Peyer's patch (tissue), 4 donors: Measurements from ENCODE around the gene GADD45GIP1.

Source experiments
- POLR2A ChIP-seq, 2 donors: fragments of 450-650 bp; IDR thresholded peaks; one replicate each; pipeline ENCODE4 v1.5.1; 2017; ENCODE audit warnings: antibody characterized with exemption in 2 of 2, mild to moderate bottlenecking in 2 of 2, moderate library complexity in 2 of 2
- TF ChIP-seq, protein P1 (sequence below), 6 experiments: fragments of 450-650 bp in 4 of 6; fragments of 200-600 bp in 2 of 6; sonication (generic) in 1 of 6; IDR thresholded peaks; one replicate each; pipeline ENCODE4 v1.5.1; 2017 to 2019; ENCODE audit warnings: antibody characterized with exemption in 6 of 6, mild to moderate bottlenecking in 3 of 6, moderate library complexity in 1 of 6

DNA sequence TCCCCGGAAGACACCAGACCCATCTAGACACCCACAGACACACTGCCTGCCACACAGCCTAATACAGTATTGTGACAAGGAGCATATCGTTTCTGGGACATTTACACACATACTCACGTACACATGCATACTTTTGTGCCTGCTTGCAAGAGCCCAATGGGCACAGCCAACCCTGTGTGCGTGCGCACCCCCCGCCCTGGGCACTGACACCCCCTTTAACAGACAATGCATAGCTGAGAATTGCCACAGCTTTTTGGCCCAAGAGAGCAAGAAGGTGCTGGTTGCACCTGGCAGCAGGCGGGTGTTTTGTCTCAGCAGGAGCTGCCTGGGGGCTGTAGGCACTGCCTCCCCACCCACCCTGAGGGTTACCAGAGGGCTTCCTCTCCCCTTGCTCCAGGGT lies 36.5 kb upstream of the GADD45GIP1 start:
- TF ChIP-seq POLR2A (IDR thresholded peaks at IDR 0.05): no peak
- TF ChIP-seq, protein P1, sequence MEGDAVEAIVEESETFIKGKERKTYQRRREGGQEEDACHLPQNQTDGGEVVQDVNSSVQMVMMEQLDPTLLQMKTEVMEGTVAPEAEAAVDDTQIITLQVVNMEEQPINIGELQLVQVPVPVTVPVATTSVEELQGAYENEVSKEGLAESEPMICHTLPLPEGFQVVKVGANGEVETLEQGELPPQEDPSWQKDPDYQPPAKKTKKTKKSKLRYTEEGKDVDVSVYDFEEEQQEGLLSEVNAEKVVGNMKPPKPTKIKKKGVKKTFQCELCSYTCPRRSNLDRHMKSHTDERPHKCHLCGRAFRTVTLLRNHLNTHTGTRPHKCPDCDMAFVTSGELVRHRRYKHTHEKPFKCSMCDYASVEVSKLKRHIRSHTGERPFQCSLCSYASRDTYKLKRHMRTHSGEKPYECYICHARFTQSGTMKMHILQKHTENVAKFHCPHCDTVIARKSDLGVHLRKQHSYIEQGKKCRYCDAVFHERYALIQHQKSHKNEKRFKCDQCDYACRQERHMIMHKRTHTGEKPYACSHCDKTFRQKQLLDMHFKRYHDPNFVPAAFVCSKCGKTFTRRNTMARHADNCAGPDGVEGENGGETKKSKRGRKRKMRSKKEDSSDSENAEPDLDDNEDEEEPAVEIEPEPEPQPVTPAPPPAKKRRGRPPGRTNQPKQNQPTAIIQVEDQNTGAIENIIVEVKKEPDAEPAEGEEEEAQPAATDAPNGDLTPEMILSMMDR (IDR thresholded peaks at IDR 0.05): no peak
